GM18873 (cell line): Measurements from ENCODE around the gene OR2D3.
"Not testable (repeated sequence)": the region's sequence is repeated elsewhere in the genome, so short reads cannot be mapped to it uniquely, and the experiment has no call there.

Experiments used
- ATAC-seq: cut with Tn5 transposase; IDR thresholded peaks from one replicate; pipeline ENCODE4 v1.9.1; 2021; ENCODE audit warnings: mild to moderate bottlenecking, moderate library complexity, moderate number of reproducible peaks; ENCODE audit not compliant: unreplicated experiment, low FRiP score

The OR2D3 gene

GRCh38 chr11:6920702-6921101 lies at the start of gene OR2D3:
Gene OR2D3, plus strand, starts transcription at chr11:6921002. Its CDS starts 0 bp downstream, at chr11:6921002.
- no peak for ATAC-seq

- no peak for ATAC-seq
Measured at GRCh38 chr11:6871278-6871677, 49.5 kb upstream of the OR2D3 start.

GRCh38 chr11:6875761-6876160 lies 45.0 kb upstream of the OR2D3 start:
- ATAC-seq: no peak

- ATAC-seq: no peak
Measured at GRCh38 chr11:6876325-6876724, 44.5 kb upstream of the OR2D3 start, which contains the start of gene OR10A4. Gene OR10A4, plus strand, starts transcription at chr11:6876625. Its CDS starts 23 bp downstream, at chr11:6876648.

GRCh38 chr11:6876914-6877313 lies 43.9 kb upstream of the OR2D3 start:
- ATAC-seq: no peak

- no peak for ATAC-seq
Measured at GRCh38 chr11:6882751-6883150, 38.1 kb upstream of the OR2D3 start.

- not testable (repeated sequence) for ATAC-seq
Measured at GRCh38 chr11:6887711-6888110, 33.1 kb upstream of the OR2D3 start.

- no peak for ATAC-seq
Measured at GRCh38 chr11:6888830-6889229, 32.0 kb upstream of the OR2D3 start.

- ATAC-seq: no peak
Measured at GRCh38 chr11:6889835-6890234, 31.0 kb upstream of the OR2D3 start.

- no peak for ATAC-seq
Measured at GRCh38 chr11:6892400-6892799, 28.4 kb upstream of the OR2D3 start, which contains the start of gene OR2D2. Gene OR2D2, minus strand, starts transcription at chr11:6892500. Its CDS starts 0 bp downstream, at chr11:6892500.

GRCh38 chr11:6894097-6894496 lies 26.7 kb upstream of the OR2D3 start:
- no peak for ATAC-seq

- ATAC-seq: peak; percentile 79
Measured at GRCh38 chr11:6895010-6895409, 25.8 kb upstream of the OR2D3 start.

- ATAC-seq: no peak
Measured at GRCh38 chr11:6898911-6899310, 21.9 kb upstream of the OR2D3 start.

- ATAC-seq: no peak
Measured at GRCh38 chr11:6900327-6900999, 20.3 kb upstream of the OR2D3 start.

GRCh38 chr11:6904804-6905203 lies 16.0 kb upstream of the OR2D3 start:
- ATAC-seq: not testable (repeated sequence)

- ATAC-seq: no peak
Measured at GRCh38 chr11:6911378-6911777, 9.4 kb upstream of the OR2D3 start.

- no peak for ATAC-seq
Measured at GRCh38 chr11:6911948-6912347, 8.9 kb upstream of the OR2D3 start.

- ATAC-seq: no peak
Measured at GRCh38 chr11:6919698-6920097, 1.1 kb upstream of the OR2D3 start.

GRCh38 chr11:6925007-6925577 lies 4.3 kb downstream of the OR2D3 start:
- ATAC-seq: no peak

- no peak for ATAC-seq
Measured at GRCh38 chr11:6925636-6926207, 4.9 kb downstream of the OR2D3 start.

- peak; percentile 48 for ATAC-seq
Measured at GRCh38 chr11:6926208-6927029, 5.6 kb downstream of the OR2D3 start, which contains the start of gene ZNF215. Gene ZNF215, plus strand, starts transcription at chr11:6926426. Its CDS starts 5,847 bp downstream, at chr11:6932273.
